WTC11 (cell line): Measurements from ENCODE around the gene CRYBG3. TPM values are rescaled to one million over a fixed set of nuclear protein-coding genes. Genes with fewer than 3 reads are reported as not detected.

ENCODE experiments used
- ATAC-seq: fragments of 200-7000 bp; cut with Tn5 transposase; 2 replicates; pipeline ENCODE4 v1.10.0; 2021; ENCODE audit warnings: mild to moderate bottlenecking, moderate library complexity
- CTCF ChIA-PET: fragments of 300-600 bp; sonication (Branson Sonifier 250); formaldehyde crosslinking; loops from one replicate; lab custom pipeline; 2021; ENCODE audit warnings: antibody characterized with exemption; lab: Charles Lee
- POLR2A ChIA-PET: fragments of 350-600 bp; sonication (Branson Sonifier 250); formaldehyde crosslinking; loops from one replicate; lab custom pipeline; 2021; ENCODE audit warnings: antibody characterized with exemption; lab: Charles Lee
- DNase-seq: peaks from one replicate; pipeline ENCODE4 v3.0.0; 2021; ENCODE audit warnings: low spot score
- H3K27ac Mint-ChIP-seq: 2 replicates; pipeline ENCODE4 v1.8.0; 2021; ENCODE audit warnings: mixed read lengths
- H3K27me3 Mint-ChIP-seq: 2 replicates; pipeline ENCODE4 v1.8.0; 2021; ENCODE audit warnings: low read depth, mild to moderate bottlenecking, moderate library complexity, mixed read lengths
- H3K36me3 Mint-ChIP-seq: 2 replicates; pipeline ENCODE4 v1.8.0; 2021; ENCODE audit warnings: mixed read lengths
- H3K4me1 Mint-ChIP-seq: 2 replicates; pipeline ENCODE4 v1.8.0; 2022; ENCODE audit warnings: mixed read lengths
- H3K4me3 Mint-ChIP-seq: 2 replicates; pipeline ENCODE4 v1.8.0; 2021; ENCODE audit warnings: mild to moderate bottlenecking, moderate library complexity, mixed read lengths
- H3K9me3 Mint-ChIP-seq: 2 replicates; pipeline ENCODE4 v1.8.0; 2021; ENCODE audit warnings: mixed read lengths
- ATF6 ChIP-seq: sonication (generic); formaldehyde crosslinking; IDR thresholded peaks from 2 replicates; pipeline ENCODE4 v1.8.1; 2023; ENCODE audit warnings: mild to moderate bottlenecking, missing genetic modification reagents
- CBFB ChIP-seq: sonication (generic); formaldehyde crosslinking; IDR thresholded peaks from 2 replicates; pipeline ENCODE4 v1.8.1; 2022; ENCODE audit warnings: mild to moderate bottlenecking, low read depth, missing genetic modification reagents
- CTCF ChIP-seq: fragments of 200-600 bp; IDR thresholded peaks from 2 replicates; pipeline ENCODE4 v1.8.0; 2022; ENCODE audit warnings: antibody characterized with exemption
- E2F4 ChIP-seq: sonication (generic); formaldehyde crosslinking; IDR thresholded peaks from 2 replicates; pipeline ENCODE4 v1.8.1; 2022; ENCODE audit warnings: low read depth, mild to moderate bottlenecking, moderate library complexity, missing genetic modification reagents, borderline replicate concordance
- E2F5 ChIP-seq: sonication (generic); formaldehyde crosslinking; IDR thresholded peaks from 2 replicates; pipeline ENCODE4 v1.8.1; 2022; ENCODE audit warnings: mild to moderate bottlenecking, moderate library complexity, missing genetic modification reagents
- ERG ChIP-seq: fragments of 250-450 bp; sonication (Bioruptor Pico); IDR thresholded peaks from 2 replicates; pipeline ENCODE4 v1.8.0; 2021; ENCODE audit warnings: mild to moderate bottlenecking
- FOXJ3 ChIP-seq: sonication (generic); formaldehyde crosslinking; IDR thresholded peaks from 2 replicates; pipeline ENCODE4 v1.9.0; 2021; ENCODE audit warnings: missing genetic modification reagents, mild to moderate bottlenecking, borderline replicate concordance
- FOXK1 ChIP-seq: sonication (generic); formaldehyde crosslinking; IDR thresholded peaks from 2 replicates; pipeline ENCODE4 v1.8.0; 2022; ENCODE audit warnings: mild to moderate bottlenecking, moderate library complexity, missing genetic modification reagents
- GABPB1 ChIP-seq: sonication (generic); formaldehyde crosslinking; IDR thresholded peaks from 2 replicates; pipeline ENCODE4 v1.8.1; 2023; ENCODE audit warnings: mild to moderate bottlenecking, missing genetic modification reagents
- GTF2I ChIP-seq: fragments of 250-450 bp; sonication (Bioruptor Pico); conservative IDR thresholded peaks from 2 replicates; pipeline ENCODE4 v1.4.0; 2021; ENCODE audit warnings: mild to moderate bottlenecking
- IRF1 ChIP-seq: sonication (generic); formaldehyde crosslinking; IDR thresholded peaks from 2 replicates; pipeline ENCODE4 v1.8.0; 2023; ENCODE audit warnings: missing genetic modification reagents
- JUN ChIP-seq: sonication (generic); formaldehyde crosslinking; IDR thresholded peaks from 2 replicates; pipeline ENCODE4 v1.8.0; 2023; ENCODE audit warnings: mild to moderate bottlenecking, missing genetic modification reagents
- KAT7 ChIP-seq: sonication (generic); formaldehyde crosslinking; IDR thresholded peaks from 2 replicates; pipeline ENCODE4 v1.8.1; 2023; ENCODE audit warnings: missing genetic modification reagents, mild to moderate bottlenecking, borderline replicate concordance
- NFE2L1 ChIP-seq: sonication (generic); formaldehyde crosslinking; IDR thresholded peaks from 2 replicates; pipeline ENCODE4 v1.8.1; 2023; ENCODE audit warnings: missing genetic modification reagents
- NR3C1 ChIP-seq: sonication (generic); formaldehyde crosslinking; conservative IDR thresholded peaks from 2 replicates; pipeline ENCODE4 v1.8.1; 2023; ENCODE audit warnings: low read depth, mild to moderate bottlenecking, missing genetic modification reagents
- USF2 ChIP-seq: sonication (generic); formaldehyde crosslinking; IDR thresholded peaks from 2 replicates; pipeline ENCODE4 v1.8.1; 2023; ENCODE audit warnings: mild to moderate bottlenecking, missing genetic modification reagents, moderate library complexity
- ZBTB43 ChIP-seq: sonication (generic); formaldehyde crosslinking; IDR thresholded peaks from 2 replicates; pipeline ENCODE4 v1.8.1; 2023; ENCODE audit warnings: mild to moderate bottlenecking, missing genetic modification reagents
- ZNF138 ChIP-seq: sonication (generic); formaldehyde crosslinking; conservative IDR thresholded peaks from 2 replicates; pipeline ENCODE4 v1.8.1; 2022; ENCODE audit warnings: mild to moderate bottlenecking, moderate library complexity, missing genetic modification reagents
- ZNF317 ChIP-seq: sonication (generic); formaldehyde crosslinking; IDR thresholded peaks from 2 replicates; pipeline ENCODE4 v1.8.1; 2023; ENCODE audit warnings: low read depth, mild to moderate bottlenecking, moderate library complexity, missing genetic modification reagents, borderline replicate concordance
- ZNF416 ChIP-seq: fragments of 250-450 bp; sonication (Bioruptor Pico); IDR thresholded peaks from 2 replicates; pipeline ENCODE4 v1.9.0; 2021; ENCODE audit warnings: mild to moderate bottlenecking, inconsistent platforms
- ZNF671 ChIP-seq: fragments of 250-450 bp; sonication (Bioruptor Pico); IDR thresholded peaks from 2 replicates; pipeline ENCODE4 v1.8.0; 2021; ENCODE audit warnings: mild to moderate bottlenecking
- total RNA-seq: library from RNA; stranded (reverse); gene quantifications from 3 replicates; pipeline ENCODE4 v1.2.3, GENCODE V29; 2021

CRYBG3 gene
- total RNA-seq, 1 experiment from 2014 or later, result 13.6 TPM

- TF ChIP-seq ZBTB43 (CRISPR knock-in tag), result no peak
Observed at GRCh38 chr3:97939401-97939800, 117.6 kb downstream of the CRYBG3 start (continued).

- DNase-seq (no peak), ATAC-seq (peak; percentile 84)
- CTCF ChIA-PET, result interaction anchor here (0.6 to 1.3 kb wide), 3 partner anchors 83 to 278 kb away, joined by 3 read pairs; partner anchors contain the start of gene CRYBG3
- Mint-ChIP-seq H3K4me3 (no peak overlapping the region), H3K27me3 (no peaks in the 10 kb centered on the region), H3K9me3 (no peaks in the 10 kb centered on the region), H3K36me3 (peaks cover 13% of the 10 kb centered on the region), H3K27ac (no peak overlapping the region), H3K4me1 (no peaks in the 10 kb centered on the region)
- POLR2A ChIA-PET, result no interaction called here
- TF ChIP-seq E2F5 (no peak), ZNF416 (CRISPR knock-in tag) (no peak), JUN (CRISPR knock-in tag) (no peak), NR3C1 (CRISPR knock-in tag) (no peak)
Observed at GRCh38 chr3:97940034-97940433, 118.2 kb downstream of the CRYBG3 start.

- DNase-seq, result no peak
- Mint-ChIP-seq H3K36me3 (peaks cover 12% of the 10 kb centered on the region), H3K27ac (no peak overlapping the region)
- TF ChIP-seq NFE2L1 (no peak), USF2 (CRISPR knock-in tag) (no peak), FOXJ3 (CRISPR knock-in tag) (no peak), KAT7 (no peak), GTF2I (CRISPR knock-in tag) (no peak), ZNF317 (CRISPR knock-in tag) (no peak), ERG (CRISPR knock-in tag) (no peak), ZNF138 (CRISPR knock-in tag) (no peak), IRF1 (CRISPR knock-in tag) (no peak), E2F4 (no peak), FOXK1 (CRISPR knock-in tag) (no peak), ATF6 (no peak), CTCF (no peak), ZNF671 (no peak), GABPB1 (CRISPR knock-in tag) (no peak), CBFB (CRISPR knock-in tag) (no peak)
- TF ChIP-seq, all 79 proteins: peak for 0
- no peaks in the 10 kb centered on the region for H3K4me1 Mint-ChIP-seq
- no peak for ATAC-seq
- H3K4me3 Mint-ChIP-seq, result no peak overlapping the region
- ChIA-PET CTCF (no interaction called here), POLR2A (no interaction called here)
- no peaks in the 10 kb centered on the region for H3K9me3 Mint-ChIP-seq
- no peaks in the 10 kb centered on the region for H3K27me3 Mint-ChIP-seq
Observed at GRCh38 chr3:97942801-97943546, 121.2 kb downstream of the CRYBG3 start.
